Sigmoid colon (tissue), 7 donors: ENCODE data around the gene ALPI. TPM values are rescaled to one million over a fixed set of nuclear protein-coding genes. Genes with fewer than 3 reads are reported as not detected.
"Not testable (repeated sequence)": the region's sequence is repeated elsewhere in the genome, so short reads cannot be mapped to it uniquely, and the experiment has no call there.

Experiments used
- DNase-seq: peaks from one replicate; pipeline ENCODE4 v3.0.0-alpha.2; 2019
- H3K27ac ChIP-seq, 4 donors: fragments of 200-600 bp; sonication (generic); one replicate each; pipeline ENCODE4 v1.5.1; 2016 to 2019; ENCODE audit warnings: mild to moderate bottlenecking in 1 of 4
- H3K27me3 ChIP-seq, 3 donors: fragments of 200-600 bp; sonication (generic); one replicate each; pipeline ENCODE4 v1.5.1; 2019; ENCODE audit warnings: mild to moderate bottlenecking in 1 of 3
- H3K36me3 ChIP-seq, 4 donors: fragments of 200-600 bp; sonication (generic); one replicate each; pipeline ENCODE4 v1.5.1; 2016 to 2019
- H3K4me1 ChIP-seq, 4 donors: fragments of 200-600 bp; sonication (generic); one replicate each; pipeline ENCODE4 v1.5.1; 2017 to 2019
- H3K4me3 ChIP-seq, 4 donors: fragments of 200-600 bp; sonication (generic); one replicate each; pipeline ENCODE4 v1.5.1; 2017 to 2019; ENCODE audit warnings: mild to moderate bottlenecking in 2 of 4, moderate library complexity in 1 of 4
- H3K9me3 ChIP-seq, 4 donors: fragments of 200-600 bp in 3 of 4; sonication (generic) in 3 of 4; one replicate each; pipeline versions ENCODE4 v1.5.1 to v1.6.1; 2013 to 2019
- CTCF ChIP-seq, 4 experiments: fragments of 450-650 bp in 3 of 4; fragments of 200-600 bp in 1 of 4; IDR thresholded peaks; one replicate each; pipeline ENCODE4 v1.5.1; 2016 to 2019; ENCODE audit warnings: antibody characterized with exemption in 4 of 4, mild to moderate bottlenecking in 3 of 4, moderate library complexity in 2 of 4
- EP300 ChIP-seq, 4 donors: sonication (generic); formaldehyde crosslinking; IDR thresholded peaks; one replicate each; pipeline ENCODE4 v1.6.1; 2017; ENCODE audit warnings: antibody characterized with exemption in 4 of 4
- POLR2A ChIP-seq, 2 donors: fragments of 450-650 bp; IDR thresholded peaks; one replicate each; pipeline ENCODE4 v1.6.1; 2016; ENCODE audit warnings: antibody characterized with exemption in 2 of 2, mild to moderate bottlenecking in 2 of 2, moderate library complexity in 2 of 2
- POLR2AphosphoS5 ChIP-seq, 4 donors: sonication (generic); formaldehyde crosslinking; IDR thresholded peaks; one replicate each; pipeline ENCODE4 v1.6.1; 2017; ENCODE audit warnings: antibody characterized with exemption in 4 of 4
- WGBS, 2 donors: extraction: QIAGEN DNeasy Blood & Tissue Kit; methylation state at CpG; one replicate each; pipeline ENCODE4 v1.1.7; 2013; 5-methylcytosine and 5-hydroxymethylcytosine counted together
- intact Hi-C: fragments of 100-400 bp; cut with DNase I; formaldehyde crosslinking; loops from one replicate; pipeline ENCODE4 v1.15.1; 2023
- polyA plus RNA-seq, 3 donors: library from polyadenylated mRNA; stranded (reverse); fragments of 200-250 nt; gene quantifications; one replicate each; pipeline ENCODE4 v1.2.3, GENCODE V29; 2013
- total RNA-seq, 4 donors: library from RNA; depleted of rRNA; stranded (reverse); fragments of >200 nt; gene quantifications; one replicate each; pipeline ENCODE4 v1.1.0, GENCODE V29; 2016
- donor health status: healthy with polysubstance abuse.
- donor health status: Bipolar disorder and iron deficiency.
- donor health status: healthy.

ALPI gene
- total and polyA plus RNA-seq, 7 donors, result 5.3 to 10.2 (median 7.2) TPM; not detected in 4

- not testable (repeated sequence) for H3K4me3 ChIP-seq, H3K27ac ChIP-seq, H3K4me1 ChIP-seq, DNase-seq, H3K27me3 ChIP-seq, H3K9me3 ChIP-seq, H3K36me3 ChIP-seq
- 47 to 76% methylated on average over 16 of the region's 21 CpGs for WGBS, 2 donors
- intact Hi-C loops, result loop anchor here (5.0 kb wide), 1 partner anchor 522 kb away; no protein-coding TSS in a partner anchor
Measured at GRCh38 chr2:232443669-232444408, 12.1 kb upstream of the ALPI start.

- no peak overlapping the region for H3K27ac ChIP-seq
- intact Hi-C loops, result loop anchor here (5.0 kb wide), 1 partner anchor 522 kb away; no protein-coding TSS in a partner anchor
- no peaks in the 10 kb centered on the region for H3K36me3 ChIP-seq
- H3K27me3 ChIP-seq, result peaks cover 0 to 4% (median 0%) of the 10 kb centered on the region in 3 donors
- H3K4me3 ChIP-seq, result no peak overlapping the region
- TF ChIP-seq CTCF (IDR thresholded peaks at IDR 0.05) (peak in 2 of 4 experiments; percentile 15 to 18), EP300 (IDR thresholded peaks at IDR 0.05) (no peak)
- peaks cover 0 to 3% (median 0%) of the 10 kb centered on the region in 4 donors for H3K4me1 ChIP-seq
- DNase-seq, result no peak
- WGBS, 2 donors, result 68 to 76% methylated on average over 21 of the region's 21 CpGs
- no peaks in the 10 kb centered on the region for H3K9me3 ChIP-seq
Measured at GRCh38 chr2:232444409-232445148, 11.4 kb upstream of the ALPI start.

GRCh38 chr2:232445149-232445885 lies 10.6 kb upstream of the ALPI start:
- WGBS, 2 donors, result 77 to 88% methylated on average over 27 to 28 of the region's 29 CpGs
- DNase-seq, H3K9me3 ChIP-seq, H3K4me1 ChIP-seq, intact Hi-C loops, H3K27ac ChIP-seq, H3K4me3 ChIP-seq, H3K36me3 ChIP-seq, H3K27me3 ChIP-seq: not testable (repeated sequence)

GRCh38 chr2:232446266-232446777 lies 9.6 kb upstream of the ALPI start:
- H3K36me3 ChIP-seq, H3K4me3 ChIP-seq, H3K4me1 ChIP-seq, DNase-seq, H3K27ac ChIP-seq, intact Hi-C loops, H3K27me3 ChIP-seq, H3K9me3 ChIP-seq: not testable (repeated sequence)
- 26 to 28% methylated on average over 6 to 9 of the region's 9 CpGs for WGBS, 2 donors
- peak in 2 of 4 experiments; percentile 42 to 47 for TF ChIP-seq CTCF (IDR thresholded peaks at IDR 0.05)

GRCh38 chr2:232447091-232447620 lies 8.8 kb upstream of the ALPI start:
- Histone ChIP-seq H3K9me3 (no peaks in the 10 kb centered on the region), H3K4me1 (no peaks in the 10 kb centered on the region), H3K36me3 (no peaks in the 10 kb centered on the region), H3K4me3 (no peak overlapping the region), H3K27me3 (peaks cover 0 to 4% (median 0%) of the 10 kb centered on the region in 3 donors), H3K27ac (no peak overlapping the region)
- TF ChIP-seq CTCF (IDR thresholded peaks at IDR 0.05) (no peak), POLR2A (IDR thresholded peaks at IDR 0.05) (no peak), POLR2AphosphoS5 (IDR thresholded peaks at IDR 0.05) (no peak), EP300 (IDR thresholded peaks at IDR 0.05) (no peak)
- intact Hi-C loops, result no loop called here
- DNase-seq, result no peak
- 70 to 83% methylated on average over 9 of the region's 9 CpGs for WGBS, 2 donors
